ENCODE results near the gene ZSCAN10.

ZSCAN10 gene

GRCh38 chr16:3142770-3143169 is 43.7 kb upstream of the ZSCAN10 start:
- Histone ChIP-seq H3K27me3 (replicated peaks; ENCODE audit: insufficient read depth, low read length) (peaks cover 18% of the 10 kb centered on the region), H3K36me3 (replicated peaks; ENCODE audit: insufficient read depth, low read length) (no peaks in the 10 kb centered on the region), H3K4me1 (ENCODE audit: low read length) (no peaks in the 10 kb centered on the region), H3K9ac (ENCODE audit: low read length) (no peak overlapping the region), H3K27ac (ENCODE audit: low read length) (no peak overlapping the region), H3K9me2 (replicated peaks; ENCODE audit: insufficient read depth, low read length) (no peaks in the 10 kb centered on the region), H4K20me1 (ENCODE audit: insufficient read depth, low read length) (no peaks in the 10 kb centered on the region), H3K4me2 (ENCODE audit: low read depth, low read length) (no peak overlapping the region), H3K79me2 (ENCODE audit: low read length) (no peaks in the 10 kb centered on the region), H3F3A (ENCODE audit: insufficient read depth, low read length) (no peaks in the 10 kb centered on the region), H3K9me3 (replicated peaks; ENCODE audit: insufficient read depth, low read length) (no peaks in the 10 kb centered on the region), H2AFZ (ENCODE audit: low read length) (no peak overlapping the region), H3K4me3 (ENCODE audit: low read length) (no peak overlapping the region)
- TF ChIP-seq EZH2 (optimal IDR thresholded peaks at IDR 0.05; ENCODE audit: low read depth, low read length) (no peak), CTCF (IDR thresholded peaks at IDR 0.05; ENCODE audit: low read length) (no peak), EZH2phosphoT487 (IDR thresholded peaks at IDR 0.05; ENCODE audit: low read length) (no peak)
- DNase-seq: no peak

- no peaks in the 10 kb centered on the region for H3K9me3 ChIP-seq (replicated peaks; ENCODE audit: insufficient read depth, low read length)
- no peaks in the 10 kb centered on the region for H3K4me1 ChIP-seq (ENCODE audit: low read length)
- peaks cover 18% of the 10 kb centered on the region for H3K27me3 ChIP-seq (replicated peaks; ENCODE audit: insufficient read depth, low read length)
- TF ChIP-seq CTCF (IDR thresholded peaks at IDR 0.05; ENCODE audit: low read length): no peak
- TF ChIP-seq EZH2 (optimal IDR thresholded peaks at IDR 0.05; ENCODE audit: low read depth, low read length): no peak
- no peak for TF ChIP-seq EZH2phosphoT487 (IDR thresholded peaks at IDR 0.05; ENCODE audit: low read length)
- no peak for DNase-seq
- H3K4me3 ChIP-seq (ENCODE audit: low read length): no peak overlapping the region
- H3F3A ChIP-seq (ENCODE audit: insufficient read depth, low read length): no peaks in the 10 kb centered on the region
- H3K9me2 ChIP-seq (replicated peaks; ENCODE audit: insufficient read depth, low read length): no peaks in the 10 kb centered on the region
- no peaks in the 10 kb centered on the region for H4K20me1 ChIP-seq (ENCODE audit: insufficient read depth, low read length)
- H3K4me2 ChIP-seq (ENCODE audit: low read depth, low read length): no peak overlapping the region
- no peaks in the 10 kb centered on the region for H3K36me3 ChIP-seq (replicated peaks; ENCODE audit: insufficient read depth, low read length)
- no peak overlapping the region for H3K27ac ChIP-seq (ENCODE audit: low read length)
- no peak overlapping the region for H2AFZ ChIP-seq (ENCODE audit: low read length)
- no peak overlapping the region for H3K9ac ChIP-seq (ENCODE audit: low read length)
- H3K79me2 ChIP-seq (ENCODE audit: low read length): no peaks in the 10 kb centered on the region
Measured at GRCh38 chr16:3142327-3142726, 43.2 kb upstream of the ZSCAN10 start.

GRCh38 chr16:3141781-3142311 is 42.8 kb upstream of the ZSCAN10 start:
- Histone ChIP-seq H3K79me2 (ENCODE audit: low read length) (no peaks in the 10 kb centered on the region), H3K4me3 (ENCODE audit: low read length) (no peak overlapping the region), H3K4me1 (ENCODE audit: low read length) (no peaks in the 10 kb centered on the region), H3K9me2 (replicated peaks; ENCODE audit: insufficient read depth, low read length) (no peaks in the 10 kb centered on the region), H3K4me2 (ENCODE audit: low read depth, low read length) (no peak overlapping the region), H3K27ac (ENCODE audit: low read length) (no peak overlapping the region), H2AFZ (ENCODE audit: low read length) (no peak overlapping the region), H3K9ac (ENCODE audit: low read length) (no peak overlapping the region), H3F3A (ENCODE audit: insufficient read depth, low read length) (no peaks in the 10 kb centered on the region), H3K36me3 (replicated peaks; ENCODE audit: insufficient read depth, low read length) (no peaks in the 10 kb centered on the region), H4K20me1 (ENCODE audit: insufficient read depth, low read length) (no peaks in the 10 kb centered on the region), H3K9me3 (replicated peaks; ENCODE audit: insufficient read depth, low read length) (no peaks in the 10 kb centered on the region), H3K27me3 (replicated peaks; ENCODE audit: insufficient read depth, low read length) (peaks cover 18% of the 10 kb centered on the region)
- no peak for DNase-seq
- no peak for TF ChIP-seq CTCF (IDR thresholded peaks at IDR 0.05; ENCODE audit: low read length)

Measured in MM.1S (cell line).